HG03460 (cell line): ENCODE data around the gene TSPAN1.
A peak's percentile ranks its signal among the peaks of the same experiment; 100 is the strongest.
"Not testable (repeated sequence)": the region's sequence is repeated elsewhere in the genome, so short reads cannot be mapped to it uniquely, and the experiment has no call there.

Experiments used
- ATAC-seq: cut with Tn5 transposase; IDR thresholded peaks from one replicate; pipeline ENCODE4 v1.9.1; 2021; ENCODE audit not compliant: unreplicated experiment

TSPAN1 gene

DNA sequence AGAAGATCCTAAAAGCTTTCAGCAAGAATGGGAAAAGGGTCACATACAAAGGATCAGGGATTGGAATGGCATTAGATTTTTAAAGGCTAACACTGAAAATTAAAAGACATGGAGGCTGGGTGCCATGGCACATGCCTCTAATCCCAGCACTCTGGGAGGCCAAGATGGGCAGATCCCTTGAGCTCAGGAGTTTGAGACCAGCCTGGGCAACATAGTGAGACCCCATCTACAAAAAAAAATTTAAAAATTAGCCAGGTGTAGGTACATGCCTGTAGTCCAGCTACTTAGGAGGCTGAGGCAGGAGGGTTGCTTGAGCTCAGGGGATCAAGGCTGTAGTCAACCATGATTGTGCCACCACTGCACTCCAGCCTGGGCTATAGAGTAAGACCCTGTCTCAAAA, 40.6 kb downstream of the TSPAN1 start:
- no peak for ATAC-seq

GRCh38 chr1:46218443-46218842, 43.6 kb downstream of the TSPAN1 start:
- ATAC-seq: no peak

- no peak for ATAC-seq
Measured at GRCh38 chr1:46219551-46220520, 44.9 kb downstream of the TSPAN1 start.

- ATAC-seq: no peak
Measured at GRCh38 chr1:46220808-46221207, 45.9 kb downstream of the TSPAN1 start.

GRCh38 chr1:46221749-46222148, 46.9 kb downstream of the TSPAN1 start:
- ATAC-seq: no peak

GRCh38 chr1:46223055-46223454, 48.2 kb downstream of the TSPAN1 start:
- ATAC-seq: not testable (repeated sequence)

- peak; percentile 70 for ATAC-seq
Measured at GRCh38 chr1:46223472-46223943, 48.6 kb downstream of the TSPAN1 start.

DNA sequence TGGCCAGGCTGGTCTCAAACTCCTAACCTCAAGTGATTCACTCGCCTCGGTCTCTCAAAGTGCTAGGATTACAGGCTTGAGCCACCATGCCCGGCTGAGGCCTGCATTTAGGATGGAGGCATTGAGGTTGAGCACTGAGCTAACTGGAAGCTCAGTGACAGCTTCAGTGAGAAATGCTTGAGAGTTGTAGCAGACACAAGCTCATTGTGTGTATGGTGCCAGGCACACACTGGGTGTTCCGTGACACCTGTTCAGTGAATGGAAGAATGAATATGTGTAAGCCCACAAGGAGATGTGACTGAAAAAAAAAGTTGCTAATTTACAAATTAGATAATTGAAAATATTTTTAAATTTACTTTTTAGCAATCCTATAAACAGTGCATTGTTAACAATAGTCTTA, 50.1 kb downstream of the TSPAN1 start:
- no peak for ATAC-seq

DNA sequence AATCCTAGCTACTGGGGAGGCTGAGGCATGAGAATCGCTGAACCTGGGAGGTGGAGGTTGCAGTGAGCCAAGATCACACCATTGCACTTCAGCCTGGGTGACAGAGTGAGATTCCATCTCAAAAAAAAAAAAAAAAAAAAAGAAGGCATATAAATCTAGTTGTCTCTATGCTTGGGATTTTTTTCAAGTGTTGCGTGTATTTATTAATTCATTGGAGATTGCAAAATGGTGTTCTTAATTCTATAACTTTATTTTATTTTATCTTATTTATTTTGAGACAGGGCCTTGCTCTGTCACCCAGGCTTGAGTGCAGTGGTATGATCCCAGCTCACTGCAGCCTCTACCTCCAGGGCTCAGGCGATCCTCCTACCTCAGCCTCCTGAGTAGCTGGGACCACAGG, 56.3 kb downstream of the TSPAN1 start:
- not testable (repeated sequence) for ATAC-seq
